Testis (tissue), 3 donors: ENCODE measurements around the gene SMYD3. TPM values are rescaled to one million over a fixed set of nuclear protein-coding genes. Genes with fewer than 3 reads are reported as not detected.
"Not testable (repeated sequence)": the region's sequence is repeated elsewhere in the genome, so short reads cannot be mapped to it uniquely, and the experiment has no call there.

Experiments
- DNase-seq: peaks from one replicate; pipeline ENCODE4 v3.0.0-alpha.2; 2019
- H3K27ac ChIP-seq, 2 donors: fragments of 200-600 bp; sonication (generic); one replicate each; pipeline ENCODE4 v1.5.1; 2019
- H3K27me3 ChIP-seq: fragments of 200-600 bp; sonication (generic); one replicate; pipeline ENCODE4 v1.5.1; 2019
- H3K36me3 ChIP-seq: fragments of 200-600 bp; sonication (generic); one replicate; pipeline ENCODE4 v1.5.1; 2017; ENCODE audit warnings: low read depth; ENCODE audit errors: missing control alignments
- H3K4me1 ChIP-seq: fragments of 200-600 bp; sonication (generic); one replicate; pipeline ENCODE4 v1.5.1; 2019
- H3K4me3 ChIP-seq, 2 donors: fragments of 200-600 bp; sonication (generic); one replicate each; pipeline ENCODE4 v1.5.1; 2017 to 2019
- H3K9me3 ChIP-seq: fragments of 200-600 bp; sonication (generic); one replicate; pipeline ENCODE4 v1.5.1; 2017
- POLR2A ChIP-seq: fragments of 450-650 bp; IDR thresholded peaks from one replicate; pipeline ENCODE4 v1.6.1; 2017; ENCODE audit warnings: antibody characterized with exemption, mild to moderate bottlenecking, moderate library complexity
- WGBS, 2 donors: methylation state at CpG; one replicate each; pipeline ENCODE4 v1.1.5; 2018; 5-methylcytosine and 5-hydroxymethylcytosine counted together
- intact Hi-C: fragments of 100-400 bp; cut with DNase I; formaldehyde crosslinking; loops from one replicate; pipeline ENCODE4 v1.15.1; 2023; ENCODE audit warnings: low total_unique reads
- polyA plus RNA-seq: library from polyadenylated mRNA; stranded (reverse); fragments of 350-450 nt; fragmentation: Illumina TruSeq; extraction: RNeasy Lipid Tissue Mini Kit (QIAGEN cat#74804); gene quantifications from one replicate; pipeline ENCODE4 v1.2.3, GENCODE V29; 2014; ENCODE audit warnings: low read depth, low replicate concordance; ENCODE audit not compliant: insufficient read depth
- total RNA-seq, 2 donors: library from RNA; depleted of rRNA; stranded (reverse); fragments of >200 nt; gene quantifications; one replicate each; pipeline ENCODE4 v1.2.3, GENCODE V29; 2016
- TF ChIP-seq, protein P1 (sequence below), 3 experiments: fragments of 450-650 bp in 2 of 3; fragments of 200-600 bp in 1 of 3; sonication (generic) in 1 of 3; IDR thresholded peaks; one replicate each; pipeline ENCODE4 v1.5.1; 2016 to 2019; ENCODE audit warnings: antibody characterized with exemption in 3 of 3, mild to moderate bottlenecking in 2 of 3, moderate library complexity in 1 of 3

SMYD3 gene
- total and polyA plus RNA-seq, 3 donors from 2014 or later, result 23.0 to 38.8 (median 38.7) TPM

DNA sequence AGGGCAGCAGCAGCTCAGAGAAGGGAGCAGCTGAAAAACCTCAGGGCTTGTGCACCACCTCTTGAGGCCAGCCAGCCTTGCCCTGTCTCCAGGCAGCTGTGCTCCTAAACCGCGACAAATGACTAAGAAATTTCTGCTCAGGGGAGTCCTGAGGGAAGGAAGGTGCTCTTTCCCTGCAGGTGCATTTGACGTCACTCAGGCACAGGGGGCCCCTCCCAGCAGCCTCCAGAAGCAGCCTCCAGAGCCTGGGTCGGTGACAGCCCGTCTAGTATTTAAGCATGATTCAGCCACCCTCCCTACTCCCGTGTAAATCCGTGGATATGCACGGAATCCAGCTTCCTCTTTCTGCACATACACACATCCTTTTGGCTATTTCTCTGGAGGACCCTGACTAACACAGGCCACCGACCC lies 791.8 kb downstream of the SMYD3 start:
- H3K4me1 ChIP-seq, result no peaks in the 10 kb centered on the region

DNA sequence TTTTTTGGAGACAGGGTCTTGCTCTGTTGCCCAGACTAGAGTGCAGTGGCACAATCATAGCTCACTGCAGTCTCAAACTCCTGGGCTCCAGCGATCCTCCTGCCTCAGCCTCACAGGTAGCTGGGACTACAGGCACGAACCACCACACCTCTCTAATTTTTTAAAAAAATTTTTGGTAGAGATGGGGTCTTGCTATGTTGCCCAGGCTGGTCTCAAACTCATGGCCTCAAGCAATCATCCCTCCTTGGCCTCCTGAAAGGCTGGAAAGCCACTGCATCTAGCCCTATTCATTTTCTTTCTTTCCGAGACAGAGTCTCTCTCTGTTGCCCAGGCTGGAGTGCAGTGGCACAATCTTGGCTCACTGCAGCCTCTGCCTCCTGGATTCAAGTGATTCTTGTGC lies 793.1 kb downstream of the SMYD3 start:
- intact Hi-C loops, DNase-seq: not testable (repeated sequence)
- WGBS, 2 donors, result 95 to 97% methylated on average over 3 of the region's 3 CpGs

More for the DNA sequence above, 791.8 kb downstream of the SMYD3 start:
- 55 to 74% methylated on average over 9 of the region's 9 CpGs for WGBS, 2 donors
- DNase-seq, result no peak
- Histone ChIP-seq H3K4me3 (no peak overlapping the region), H3K27me3 (no peaks in the 10 kb centered on the region), H3K27ac (no peak overlapping the region), H3K36me3 (no peaks in the 10 kb centered on the region), H3K9me3 (no peaks in the 10 kb centered on the region)
- intact Hi-C loops, result no loop called here
- TF ChIP-seq, protein P1, sequence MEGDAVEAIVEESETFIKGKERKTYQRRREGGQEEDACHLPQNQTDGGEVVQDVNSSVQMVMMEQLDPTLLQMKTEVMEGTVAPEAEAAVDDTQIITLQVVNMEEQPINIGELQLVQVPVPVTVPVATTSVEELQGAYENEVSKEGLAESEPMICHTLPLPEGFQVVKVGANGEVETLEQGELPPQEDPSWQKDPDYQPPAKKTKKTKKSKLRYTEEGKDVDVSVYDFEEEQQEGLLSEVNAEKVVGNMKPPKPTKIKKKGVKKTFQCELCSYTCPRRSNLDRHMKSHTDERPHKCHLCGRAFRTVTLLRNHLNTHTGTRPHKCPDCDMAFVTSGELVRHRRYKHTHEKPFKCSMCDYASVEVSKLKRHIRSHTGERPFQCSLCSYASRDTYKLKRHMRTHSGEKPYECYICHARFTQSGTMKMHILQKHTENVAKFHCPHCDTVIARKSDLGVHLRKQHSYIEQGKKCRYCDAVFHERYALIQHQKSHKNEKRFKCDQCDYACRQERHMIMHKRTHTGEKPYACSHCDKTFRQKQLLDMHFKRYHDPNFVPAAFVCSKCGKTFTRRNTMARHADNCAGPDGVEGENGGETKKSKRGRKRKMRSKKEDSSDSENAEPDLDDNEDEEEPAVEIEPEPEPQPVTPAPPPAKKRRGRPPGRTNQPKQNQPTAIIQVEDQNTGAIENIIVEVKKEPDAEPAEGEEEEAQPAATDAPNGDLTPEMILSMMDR (IDR thresholded peaks at IDR 0.05), result no peak
- no peak for TF ChIP-seq POLR2A

DNA sequence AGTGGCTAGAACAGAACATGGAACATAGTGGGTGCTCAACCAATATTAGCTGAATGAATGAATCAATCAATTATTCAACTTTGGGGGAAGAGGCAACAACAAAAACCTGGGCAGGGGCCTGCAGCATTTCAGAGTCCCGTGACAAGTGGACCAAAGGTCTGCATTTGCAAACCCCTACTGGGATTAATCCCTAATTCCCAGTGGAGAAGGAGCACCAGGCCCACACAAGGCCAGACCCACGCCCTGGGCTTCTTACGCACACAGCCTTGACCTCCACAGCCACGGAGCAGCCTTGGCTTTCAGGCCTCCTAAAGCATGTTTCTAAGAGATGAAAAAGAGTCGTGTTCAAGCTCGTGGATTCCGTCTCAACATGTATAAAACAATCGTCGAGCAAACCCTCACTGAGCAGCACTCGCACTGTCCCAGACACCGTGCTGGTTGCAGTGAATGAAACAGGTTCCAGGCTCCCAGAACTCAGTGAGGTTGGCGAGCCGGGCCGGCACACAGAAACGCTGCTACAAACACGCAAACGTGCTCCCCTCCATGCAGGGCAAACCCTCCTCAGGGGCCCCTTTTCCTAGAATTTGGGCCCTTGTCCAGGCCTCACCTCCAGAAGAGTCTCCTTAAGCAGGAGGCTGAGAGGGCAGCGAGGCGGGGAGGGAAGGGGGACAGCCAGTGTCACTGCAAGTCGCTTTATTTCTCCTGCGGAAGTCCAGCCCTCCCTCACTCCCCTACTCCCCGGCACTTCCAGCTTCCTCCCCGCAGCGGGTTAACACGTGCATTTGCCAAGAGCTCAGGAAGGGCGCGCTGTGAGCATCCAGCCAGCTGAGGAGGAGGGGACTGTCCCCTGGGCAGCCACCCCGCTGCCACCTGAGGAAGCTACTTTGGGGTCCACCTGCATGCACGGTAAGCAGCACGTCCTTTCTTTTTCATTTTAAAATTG lies 795.8 kb downstream of the SMYD3 start:
- no peak for DNase-seq
- H3K4me3 ChIP-seq, result no peak overlapping the region
- H3K9me3 ChIP-seq, result no peaks in the 10 kb centered on the region
- H3K4me1 ChIP-seq, result no peaks in the 10 kb centered on the region
- H3K36me3 ChIP-seq, result no peaks in the 10 kb centered on the region
- no peaks in the 10 kb centered on the region for H3K27me3 ChIP-seq
- H3K27ac ChIP-seq, result no peak overlapping the region
- intact Hi-C loops, result no loop called here
- WGBS, 2 donors, result 57 to 61% methylated on average over 24 to 30 of the region's 30 CpGs
- TF ChIP-seq, protein P1 (IDR thresholded peaks at IDR 0.05), result no peak
- TF ChIP-seq POLR2A, result no peak

More for the DNA sequence above, 793.1 kb downstream of the SMYD3 start:
- H3K4me1 ChIP-seq, H3K27me3 ChIP-seq, H3K4me3 ChIP-seq, H3K9me3 ChIP-seq, H3K27ac ChIP-seq, H3K36me3 ChIP-seq: not testable (repeated sequence)

DNA sequence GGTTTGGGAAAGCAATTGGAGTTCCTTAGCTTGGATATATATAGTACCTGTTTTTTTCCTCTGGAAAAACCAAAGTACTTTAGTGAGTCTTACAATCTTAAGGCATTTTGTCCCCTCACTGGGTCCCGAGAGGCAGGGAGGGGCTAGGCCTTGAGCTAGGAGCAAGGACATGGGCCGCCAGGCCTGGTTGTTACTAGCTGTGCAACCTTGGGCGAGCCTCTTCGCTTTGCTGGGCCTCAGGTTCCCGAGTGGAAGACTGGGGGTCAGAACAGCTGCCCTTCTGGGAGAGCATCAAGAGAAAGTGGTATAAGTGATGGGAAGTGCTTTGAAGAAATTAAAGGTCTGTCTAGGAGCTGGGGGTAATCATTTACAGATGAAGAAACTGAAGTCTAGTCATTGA lies 799.1 kb downstream of the SMYD3 start:
- DNase-seq, result no peak
- Histone ChIP-seq H3K36me3 (no peaks in the 10 kb centered on the region), H3K27ac (no peak overlapping the region), H3K9me3 (no peaks in the 10 kb centered on the region), H3K4me1 (no peaks in the 10 kb centered on the region), H3K27me3 (no peaks in the 10 kb centered on the region), H3K4me3 (no peak overlapping the region)
- WGBS, 2 donors, result 93% methylated on average over 5 of the region's 5 CpGs
- TF ChIP-seq POLR2A, result no peak
- TF ChIP-seq, protein P1 (IDR thresholded peaks at IDR 0.05), result no peak
- intact Hi-C loops, result no loop called here

DNA sequence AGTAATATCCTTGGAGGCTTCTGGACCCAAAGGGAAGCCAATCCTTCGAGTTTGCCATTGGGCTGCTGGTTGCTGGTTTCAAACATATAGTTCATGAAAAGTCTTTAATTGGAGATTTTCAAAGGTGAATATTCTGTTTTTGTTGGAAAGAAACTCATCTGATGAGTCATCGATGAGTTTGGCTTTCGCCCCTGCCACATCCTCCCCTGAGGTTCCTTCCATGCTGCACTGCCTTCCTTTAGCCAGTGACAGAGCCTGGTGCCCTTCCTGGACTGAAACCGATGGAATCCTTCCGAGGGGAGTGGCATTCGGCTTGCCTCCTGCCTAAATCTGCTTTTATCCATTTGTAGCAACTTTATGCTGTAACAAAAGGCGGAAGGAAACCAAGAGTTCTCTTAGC lies 802.3 kb downstream of the SMYD3 start:
- no peak overlapping the region for H3K27ac ChIP-seq
- 72 to 86% methylated on average over 7 of the region's 7 CpGs for WGBS, 2 donors
- no peak for TF ChIP-seq POLR2A
- TF ChIP-seq, protein P1 (IDR thresholded peaks at IDR 0.05), result no peak
- H3K4me3 ChIP-seq, result no peak overlapping the region
- no peaks in the 10 kb centered on the region for H3K27me3 ChIP-seq
- H3K36me3 ChIP-seq, result no peaks in the 10 kb centered on the region
- intact Hi-C loops, result no loop called here
- DNase-seq, result no peak
- H3K9me3 ChIP-seq, result no peaks in the 10 kb centered on the region
- no peaks in the 10 kb centered on the region for H3K4me1 ChIP-seq
